NK-92 treated with Interleukin-12 subunit alpha and Interleukin-12 subunit beta, amount 100 ng/mL, for 24 hours (cell line): Measurements from ENCODE around the gene ALDH7A1.
A peak's percentile ranks its signal among the peaks of the same experiment; 100 is the strongest.
"Not testable (repeated sequence)": the region's sequence is repeated elsewhere in the genome, so short reads cannot be mapped to it uniquely, and the experiment has no call there.

Source experiments
- DNase-seq: peaks from one replicate; lab custom pipeline; 2025; lab: John Stamatoyannopoulos, UW

Gene ALDH7A1

DNA sequence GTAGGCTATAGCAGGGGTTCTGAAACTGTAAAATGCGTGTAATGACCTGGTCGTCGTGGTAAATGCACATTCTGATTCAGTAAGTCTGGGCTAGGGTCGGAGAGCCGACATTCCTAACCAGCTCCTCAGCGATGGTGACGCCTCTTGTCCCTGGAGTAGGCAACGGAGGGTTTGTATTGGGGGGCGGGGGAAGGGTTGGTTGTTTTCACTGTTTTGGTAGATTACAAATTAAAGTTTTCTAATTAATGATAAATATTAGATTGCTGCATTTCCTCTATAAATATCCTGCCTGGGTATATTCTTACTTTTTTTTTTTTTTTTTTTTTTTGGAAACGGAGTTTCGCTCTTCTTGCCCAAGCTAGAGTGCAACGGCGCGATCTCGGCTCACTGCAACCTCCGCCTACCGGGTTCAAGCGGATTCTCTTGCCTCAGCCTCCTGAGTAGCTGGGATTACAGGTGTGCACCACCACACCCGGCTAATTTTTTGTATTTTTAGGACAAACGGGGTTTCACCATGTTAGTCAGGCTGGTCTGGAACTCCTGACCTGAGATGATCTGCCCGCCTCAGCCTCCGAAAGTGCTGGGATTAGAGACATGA is 566 bp upstream of the ALDH7A1 start:
- DNase-seq = no peak

DNA sequence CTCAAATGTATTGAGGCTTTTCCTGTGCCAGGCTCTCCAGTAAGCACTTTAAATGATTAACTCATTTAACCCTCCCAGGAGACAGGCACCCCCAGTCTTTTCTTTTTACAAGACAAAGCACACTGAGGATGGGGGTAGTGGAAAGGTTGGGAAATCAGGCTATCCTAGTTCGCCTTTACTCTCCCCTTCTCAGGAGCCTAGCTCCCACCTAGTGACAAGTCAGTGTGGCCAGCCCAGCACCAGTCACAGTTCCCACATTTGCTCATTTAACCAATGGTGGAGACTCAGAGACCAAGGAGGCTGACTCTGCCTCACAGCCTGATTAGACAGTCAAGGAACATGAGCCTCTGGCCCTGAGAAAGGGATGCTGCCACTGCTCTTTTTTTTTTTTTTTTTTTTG is 3.5 kb downstream of the ALDH7A1 start:
- DNase-seq = no peak

DNA sequence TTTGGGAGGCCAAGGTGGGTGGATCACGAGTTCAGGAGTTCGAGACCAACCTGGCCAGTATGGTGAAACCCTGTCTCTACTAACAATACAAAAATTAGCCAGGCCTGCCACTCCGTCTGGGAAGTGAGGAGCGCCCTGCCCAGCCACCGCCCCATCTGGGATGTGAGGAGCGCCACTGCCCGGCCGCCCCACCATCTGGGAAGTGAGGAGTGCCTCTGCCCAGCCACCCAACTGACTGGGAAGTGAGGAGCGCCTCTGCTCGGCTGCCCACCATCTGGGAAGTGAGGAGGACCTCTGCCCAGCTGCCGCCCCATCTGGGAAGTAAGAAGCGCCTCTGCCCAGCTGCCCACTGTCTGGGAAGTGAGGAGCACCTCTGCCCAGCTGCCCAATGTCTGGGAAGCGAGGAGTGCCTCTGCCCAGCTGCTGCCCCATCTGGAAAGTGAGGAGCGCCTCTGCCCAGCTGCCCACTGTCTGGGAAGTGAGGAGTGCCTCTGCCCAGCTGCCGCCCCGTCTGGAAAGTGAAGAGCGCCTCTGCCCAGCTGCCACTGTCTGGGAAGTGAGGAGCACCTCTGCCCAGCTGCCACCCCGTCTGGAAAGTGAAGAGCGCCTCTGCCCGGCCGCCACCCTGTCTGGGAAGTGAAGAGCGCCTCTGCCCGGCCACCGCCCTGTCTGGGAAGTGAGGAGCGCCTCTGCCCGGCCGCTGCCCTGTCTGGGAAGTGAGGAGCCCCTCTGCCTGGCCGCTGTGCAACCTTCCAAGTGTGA is 5.3 kb downstream of the ALDH7A1 start:
- DNase-seq = no peak

DNA sequence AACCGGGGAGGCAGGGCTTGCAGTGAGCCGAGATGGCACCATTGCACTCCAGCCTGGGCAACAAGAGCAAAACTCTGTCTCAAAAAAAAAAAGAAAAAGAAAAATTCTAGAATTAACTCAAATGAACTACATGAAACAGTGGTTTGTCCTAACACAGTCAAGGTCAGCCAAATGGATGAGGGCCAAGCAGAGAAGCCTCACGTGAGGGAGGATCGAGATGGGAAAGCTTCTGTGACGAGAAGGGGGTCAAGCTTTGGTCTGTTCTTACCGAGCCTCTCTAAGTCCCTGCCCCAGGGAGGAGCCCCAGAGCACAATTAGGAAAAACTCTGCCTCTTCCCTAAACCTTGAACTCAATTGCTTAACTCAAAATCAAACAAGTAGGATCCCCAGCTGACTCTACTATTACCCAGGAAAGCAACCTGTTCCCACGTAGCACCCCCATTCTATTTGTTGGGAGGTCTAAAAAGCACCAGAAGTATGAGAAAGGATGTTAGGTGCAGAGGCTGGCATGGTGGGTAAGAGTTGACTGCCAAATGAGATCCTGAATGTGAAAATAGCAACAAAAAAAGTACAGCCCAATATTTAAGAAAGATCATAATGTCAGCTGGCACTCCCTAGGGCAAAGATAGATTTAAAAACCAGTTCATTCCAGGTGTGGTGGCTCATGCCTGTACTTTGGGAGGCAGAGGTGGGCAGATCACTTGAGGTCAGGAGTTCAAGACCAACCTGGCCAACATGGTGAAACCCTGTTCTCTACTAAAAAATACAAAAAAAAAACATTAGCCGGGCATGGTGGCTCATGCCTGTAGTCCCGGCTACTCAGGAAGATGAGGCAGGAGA is 7.2 kb downstream of the ALDH7A1 start:
- DNase-seq = no peak

DNA sequence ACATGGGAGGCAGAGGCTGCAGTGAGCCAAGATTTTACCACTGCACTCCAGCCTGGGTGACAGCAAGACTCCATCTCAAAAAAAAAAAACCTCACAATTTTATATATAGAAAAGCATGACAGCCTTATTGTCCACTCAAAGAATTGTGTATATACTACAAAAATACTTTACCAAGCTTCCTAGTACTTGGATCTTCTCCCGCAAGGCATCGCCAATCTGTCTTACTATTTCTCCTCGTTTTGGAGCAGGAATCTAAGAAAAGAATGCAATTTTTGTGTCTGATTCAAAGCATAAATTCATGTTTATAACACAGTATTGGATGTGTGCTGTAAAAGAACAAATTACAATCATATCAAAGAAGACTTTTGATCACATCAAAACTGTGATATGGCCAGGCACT is 11.3 kb downstream of the ALDH7A1 start:
- DNase-seq = no peak

DNA sequence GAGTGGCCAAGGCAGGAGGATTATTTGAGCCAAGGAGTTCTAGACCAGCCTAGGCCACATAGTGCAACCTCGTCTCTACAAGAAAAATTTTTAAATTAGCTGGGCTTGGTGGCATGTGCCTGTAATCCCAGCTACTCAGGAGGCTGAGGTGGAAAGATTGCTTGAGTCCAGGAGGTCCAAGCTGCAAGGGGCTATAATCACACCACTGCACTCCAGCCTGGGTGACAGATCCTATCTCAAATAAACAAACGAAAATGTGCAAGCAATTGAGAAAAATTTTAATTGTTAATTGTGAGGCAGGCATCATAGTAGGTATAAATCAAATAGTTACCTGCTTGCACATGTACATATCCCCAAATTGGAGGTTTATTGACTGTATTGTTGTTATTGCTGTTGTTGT is 15.3 kb downstream of the ALDH7A1 start:
- DNase-seq = no peak

DNA sequence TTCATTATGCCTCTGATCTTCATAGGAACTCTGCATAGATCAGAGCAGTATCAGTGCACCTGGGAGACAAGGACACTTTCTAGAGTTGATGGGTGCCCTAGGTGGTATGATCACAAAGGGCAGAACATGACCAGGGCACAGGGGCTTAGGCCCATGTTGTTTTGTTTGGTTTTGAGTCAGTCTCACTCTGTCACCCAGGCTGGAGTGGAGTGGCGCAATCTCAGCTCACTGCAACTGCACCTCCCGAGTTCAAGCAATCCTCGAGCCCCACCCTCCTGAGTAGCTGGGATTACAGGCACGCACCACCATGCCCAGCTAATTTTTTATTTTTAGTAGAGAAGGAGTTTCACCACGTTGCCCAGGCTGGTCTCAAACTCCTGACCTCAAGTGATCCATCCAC is 17.6 kb downstream of the ALDH7A1 start:
- no peak for DNase-seq

DNA sequence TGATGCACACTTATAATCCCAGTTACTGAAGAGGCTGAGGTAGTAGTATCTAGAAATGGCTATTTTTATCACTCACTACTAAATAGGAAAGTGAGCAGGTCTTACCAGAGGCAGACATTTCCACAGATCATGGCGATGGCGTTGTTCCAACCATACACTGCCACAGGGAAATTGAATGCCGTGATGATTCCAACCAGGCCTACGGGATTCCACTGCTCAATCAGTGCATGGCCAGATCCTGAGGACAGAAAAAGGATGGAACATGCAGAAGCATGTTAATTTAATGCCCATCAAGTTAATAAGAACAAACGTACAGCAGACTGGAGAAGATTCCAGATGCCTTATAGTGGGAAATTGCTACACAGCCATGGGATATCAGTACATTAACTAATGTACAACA is 18.0 kb downstream of the ALDH7A1 start:
- no peak for DNase-seq

DNA sequence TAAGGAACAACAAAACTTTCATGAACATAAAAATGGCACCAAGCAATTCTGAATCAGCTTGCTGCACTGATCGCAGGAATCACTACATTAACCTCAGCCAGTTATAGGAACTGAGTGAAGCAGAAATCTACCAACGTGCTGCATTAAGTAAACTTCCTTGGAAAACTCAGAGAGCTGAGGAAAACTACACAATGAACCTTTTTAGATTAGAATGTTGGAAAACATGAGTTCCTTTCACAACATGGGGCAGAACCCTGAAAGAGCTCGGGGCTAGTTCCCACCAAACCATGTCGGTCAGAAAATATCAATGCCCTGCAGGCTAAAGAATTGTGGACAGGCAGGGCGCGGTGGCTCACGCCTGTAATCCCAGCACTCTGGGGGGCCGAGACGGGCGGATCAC is 19.4 kb downstream of the ALDH7A1 start:
- DNase-seq = no peak

DNA sequence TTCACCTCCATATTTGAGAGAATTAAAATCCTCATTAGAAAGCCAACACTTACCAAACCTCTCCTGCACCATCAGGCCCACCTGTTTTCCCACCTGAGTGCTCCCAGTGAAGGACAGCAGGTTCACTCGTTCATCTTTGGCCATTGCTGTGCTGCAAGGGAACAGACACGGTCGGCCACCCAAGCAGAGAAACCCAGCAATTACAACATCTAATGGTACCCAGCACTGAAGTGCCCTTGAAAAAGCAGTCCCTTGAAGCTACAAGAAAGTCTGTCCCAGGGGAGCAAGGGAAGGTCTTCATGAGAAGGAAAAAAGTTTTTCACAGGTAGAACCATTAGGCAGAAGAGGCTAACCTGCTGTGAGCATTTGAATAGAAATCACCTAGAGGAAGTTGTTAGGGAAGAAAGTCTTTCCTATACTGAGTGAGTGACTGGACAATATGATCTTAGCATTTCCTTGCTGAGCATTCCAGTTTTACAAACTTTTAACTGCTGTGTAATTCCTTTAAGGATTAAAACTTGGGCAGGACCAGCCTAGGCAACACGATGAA is 26.7 kb downstream of the ALDH7A1 start:
- DNase-seq = no peak

DNA sequence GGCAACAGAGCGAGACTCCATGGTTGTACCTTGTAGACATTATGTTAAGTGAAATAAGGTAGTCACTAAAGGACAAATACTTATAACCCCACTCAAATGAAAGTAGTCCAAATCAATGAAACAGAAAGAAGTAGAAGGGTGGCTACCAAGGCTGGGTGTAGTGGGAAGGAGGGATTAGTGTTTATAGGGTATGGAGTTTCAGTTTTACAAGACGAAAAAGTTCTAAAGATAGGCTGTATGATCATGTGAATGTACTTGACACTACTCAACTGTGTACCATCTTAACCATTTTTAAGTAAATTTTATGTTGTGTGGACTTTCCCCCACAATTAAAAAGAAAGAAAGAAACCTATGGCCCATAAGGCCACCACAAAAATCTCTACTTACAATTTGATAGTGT is 32.2 kb downstream of the ALDH7A1 start:
- DNase-seq = no peak

DNA sequence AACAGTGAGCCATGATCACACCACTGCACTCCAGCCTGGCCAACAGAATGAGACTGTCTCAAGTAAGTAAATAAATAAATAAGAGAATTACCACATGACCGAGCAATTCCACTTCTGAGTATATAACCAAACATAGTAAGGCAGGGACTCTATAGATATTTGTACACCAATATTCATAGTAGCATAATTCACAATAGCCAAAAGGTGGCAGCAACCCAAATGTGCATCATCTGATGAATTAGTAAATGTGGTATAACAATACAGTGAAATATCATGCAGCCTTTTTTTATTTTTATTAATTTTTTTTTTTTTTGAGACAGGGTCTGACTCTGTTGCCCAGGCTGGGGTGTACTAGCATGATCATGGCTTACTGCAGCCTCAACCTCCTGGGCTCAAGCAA is 33.1 kb downstream of the ALDH7A1 start:
- no peak for DNase-seq

DNA sequence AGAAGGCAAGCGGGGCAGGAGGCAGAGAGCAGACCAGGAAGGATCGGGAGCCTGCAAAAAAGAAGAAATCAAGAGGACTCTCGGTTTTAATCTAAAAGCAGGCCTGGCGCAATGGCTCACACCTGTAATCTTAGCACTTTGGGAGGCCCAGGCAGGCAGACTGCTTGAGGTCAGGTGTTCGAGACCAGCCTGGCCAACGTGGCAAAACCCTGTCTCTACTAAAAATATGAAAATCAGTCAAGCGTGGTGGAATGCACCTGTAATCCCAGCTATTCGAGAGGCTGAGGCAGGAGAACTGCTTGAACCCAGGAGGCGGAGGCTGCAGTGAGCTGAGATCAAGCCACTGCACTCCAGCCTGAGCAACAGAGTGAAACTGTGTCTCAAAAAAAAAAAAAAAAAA is 39.9 kb downstream of the ALDH7A1 start:
- not testable (repeated sequence) for DNase-seq

DNA sequence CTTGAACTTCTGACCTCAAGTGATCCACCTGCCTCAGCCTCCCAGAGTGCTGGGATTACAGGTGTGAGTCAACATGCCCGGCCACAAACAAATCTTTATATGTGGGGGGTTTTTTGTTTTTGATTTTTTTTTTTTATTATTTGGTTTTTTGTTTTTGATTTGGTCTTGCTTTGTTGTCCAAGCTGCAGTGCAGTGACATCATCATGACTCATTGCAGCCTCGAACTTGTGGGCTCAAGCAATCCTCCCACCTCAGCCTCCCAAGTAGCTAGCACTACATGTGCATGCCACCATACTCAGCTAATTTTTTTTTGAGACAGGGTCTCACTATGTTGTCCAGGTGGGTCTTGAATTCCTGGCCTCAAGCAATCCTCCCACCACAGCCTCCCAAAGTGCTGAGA is 42.4 kb downstream of the ALDH7A1 start:
- DNase-seq = no peak

DNA sequence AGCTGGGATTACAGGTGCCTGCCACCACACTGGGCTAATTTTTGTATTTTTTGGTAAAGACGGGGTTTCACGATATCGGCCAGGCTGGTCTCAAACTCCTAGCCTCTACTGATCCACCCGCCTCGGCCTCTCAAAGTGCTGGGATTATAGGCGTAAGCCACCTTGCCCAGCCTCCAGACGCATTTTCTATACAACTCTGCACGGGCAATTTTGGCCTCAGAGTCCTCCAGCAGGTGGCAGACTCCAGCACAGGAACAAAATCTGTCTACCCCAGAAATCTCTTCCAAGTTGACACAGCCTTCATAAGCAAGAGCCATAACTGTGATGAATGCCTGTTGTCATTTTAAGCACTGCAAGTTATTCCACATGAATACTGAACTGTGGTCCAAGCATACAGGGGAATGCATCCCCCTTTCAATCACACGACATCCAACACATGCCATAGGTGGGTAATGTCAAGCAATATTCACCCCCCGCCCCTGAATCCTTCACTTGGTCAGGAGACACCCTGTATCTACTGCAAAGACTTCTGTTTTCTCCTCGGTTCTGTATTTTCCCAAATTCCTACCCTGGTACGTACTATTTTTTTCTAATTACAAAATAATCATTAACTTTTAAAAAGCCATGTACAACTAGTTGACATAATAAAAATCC is 50.8 kb downstream of the ALDH7A1 start:
- DNase-seq = peak; percentile 5

DNA sequence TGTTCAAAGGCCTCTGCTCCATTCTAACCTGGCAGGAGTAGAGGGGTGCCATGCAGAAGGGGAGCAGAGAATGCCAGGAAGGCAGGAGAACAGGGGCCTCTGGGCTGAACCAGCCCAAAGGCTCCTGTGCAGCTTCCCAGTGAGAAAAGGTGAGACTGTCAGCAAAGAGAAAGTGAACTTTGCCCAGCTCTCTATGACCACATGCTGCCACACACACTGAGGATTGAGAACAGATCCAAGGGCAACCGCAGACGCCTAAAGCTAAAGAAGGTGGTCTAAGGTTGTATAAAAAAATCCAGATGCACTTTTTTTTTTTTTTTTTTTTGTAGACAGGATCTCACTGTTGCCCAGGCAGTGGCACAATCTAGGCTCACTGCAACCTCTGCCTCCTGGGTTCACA is 51.4 kb downstream of the ALDH7A1 start:
- no peak for DNase-seq

DNA sequence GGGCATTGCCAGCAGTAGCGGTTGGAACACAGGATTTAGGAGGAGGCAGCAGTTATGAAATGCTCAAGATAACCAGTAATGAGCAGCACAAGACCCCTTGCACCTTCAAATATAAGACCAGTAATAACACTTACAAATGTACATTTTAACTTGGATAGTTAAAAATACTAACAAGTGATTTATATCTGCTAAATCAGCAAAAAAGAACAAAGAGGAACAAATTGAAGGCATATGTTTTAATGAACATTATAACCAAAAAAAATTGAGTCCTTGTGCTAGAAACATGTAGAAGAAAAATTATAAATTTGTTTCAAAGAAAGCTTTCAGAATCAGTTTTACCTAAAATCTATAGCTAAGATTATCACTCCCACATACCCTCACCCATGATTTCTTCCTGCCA is 52.0 kb downstream of the ALDH7A1 start:
- no peak for DNase-seq

DNA sequence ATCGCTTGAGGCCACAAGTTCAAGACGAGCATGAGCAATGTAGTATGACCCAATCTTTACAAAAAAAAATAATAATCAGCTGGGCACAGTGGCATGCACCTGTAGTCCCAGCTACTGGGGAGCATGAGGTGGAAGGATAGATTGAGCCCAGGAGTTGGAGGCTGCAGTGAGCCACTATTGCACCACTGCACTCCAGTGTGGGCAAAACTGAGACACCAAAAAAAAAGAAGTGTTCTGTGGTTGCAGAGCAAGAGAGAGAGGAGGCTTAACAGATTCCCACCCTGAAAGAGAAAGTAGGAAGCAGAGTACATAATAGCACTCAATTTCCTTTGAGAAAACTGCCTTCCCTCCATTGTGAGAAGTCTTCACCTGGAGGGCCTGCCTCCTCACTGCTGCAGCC is 52.6 kb downstream of the ALDH7A1 start:
- DNase-seq = no peak

DNA sequence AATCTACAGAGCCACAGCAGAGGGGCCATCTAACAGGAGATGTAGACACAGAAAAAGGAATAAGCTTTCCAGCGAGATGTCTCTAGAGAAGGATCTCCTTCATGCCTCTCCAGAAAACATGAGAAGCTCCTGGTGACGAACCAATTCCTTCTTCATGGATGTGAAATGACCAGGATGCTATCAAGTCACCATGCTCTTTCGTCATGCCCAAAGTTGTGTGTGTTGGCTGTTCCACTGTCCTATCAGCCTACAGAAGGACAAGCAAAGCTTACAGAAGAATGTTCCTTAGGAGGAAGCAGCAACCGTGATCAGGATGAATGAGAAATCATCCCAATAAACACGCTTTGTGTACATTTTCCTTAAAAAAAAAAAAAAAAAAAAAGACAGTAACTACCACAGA is 54.4 kb downstream of the ALDH7A1 start:
- no peak for DNase-seq

DNA sequence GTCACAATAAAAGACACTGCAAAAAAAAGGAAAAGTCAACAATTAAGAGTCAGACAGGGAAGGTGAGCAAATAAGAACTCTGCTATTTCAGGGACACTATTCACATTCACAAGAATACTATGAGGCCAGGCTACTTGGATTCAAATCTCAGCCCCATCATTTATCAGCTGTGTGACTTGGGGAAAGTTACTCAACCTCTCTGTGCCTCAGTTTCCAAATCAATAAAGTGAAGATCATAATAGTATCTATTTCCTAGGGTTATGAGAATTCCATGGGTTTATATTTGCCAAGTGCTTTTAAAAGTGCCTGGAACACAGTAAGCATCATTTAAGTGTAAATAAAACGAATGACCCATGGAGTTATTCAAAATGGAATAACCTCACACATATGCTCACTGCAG is 56.4 kb downstream of the ALDH7A1 start:
- DNase-seq = no peak

DNA sequence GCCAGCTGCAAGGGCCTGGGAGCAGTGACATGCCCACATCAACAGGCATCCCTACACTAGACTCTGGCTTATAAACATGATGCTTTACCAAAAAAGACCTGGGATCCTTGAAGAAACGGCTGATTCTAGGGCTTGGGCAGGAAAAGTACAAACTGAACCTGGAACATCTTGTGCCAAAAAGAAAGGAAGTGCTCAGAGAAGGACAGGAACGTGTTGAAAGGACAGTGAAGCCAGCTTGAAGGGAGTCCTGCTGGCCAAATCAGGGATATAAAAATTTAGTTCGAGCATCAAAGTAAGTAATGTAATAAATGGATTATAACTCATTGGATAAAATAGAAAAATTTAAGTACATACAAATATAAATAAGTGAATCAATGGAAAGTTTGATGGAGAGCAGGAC is 58.1 kb downstream of the ALDH7A1 start:
- no peak for DNase-seq

DNA sequence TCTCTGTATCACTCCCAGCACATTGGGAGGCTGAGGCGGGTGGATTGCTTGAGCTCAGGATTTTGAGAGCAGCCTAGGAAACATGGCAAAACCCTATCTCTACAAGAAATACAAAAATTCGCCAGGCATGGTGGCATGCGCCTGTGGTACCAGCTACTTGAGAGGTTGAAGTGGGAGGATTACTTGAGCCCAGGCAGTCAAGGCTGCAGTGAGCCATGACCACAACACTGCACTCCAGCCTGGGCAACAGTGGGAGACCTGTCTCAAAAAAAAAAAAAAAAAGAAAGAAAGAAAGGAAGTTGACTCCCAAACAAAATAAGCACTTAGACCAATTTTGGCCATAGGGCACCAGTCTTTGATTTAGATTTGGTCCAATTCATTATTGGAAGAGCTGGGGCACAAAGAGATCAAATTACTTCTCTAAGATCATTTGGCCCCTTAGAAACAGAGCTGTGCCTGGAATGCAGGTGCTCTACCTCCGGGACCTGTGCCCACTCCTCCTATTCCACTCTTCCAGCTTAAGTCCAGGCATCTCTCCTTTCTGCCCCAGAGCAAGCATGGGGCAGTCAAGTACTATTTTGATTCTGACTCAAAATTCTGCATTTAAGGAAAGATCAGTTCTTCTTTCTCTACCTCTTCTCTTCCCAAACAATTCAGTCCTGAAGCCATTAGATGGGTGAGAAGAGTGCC is 59.0 kb downstream of the ALDH7A1 start:
- no peak for DNase-seq
